GM15510 (cell line): ENCODE measurements around the gene STAM2.

Source experiments
- POLR2A ChIP-seq: IDR thresholded peaks from 3 replicates; pipeline ENCODE4 v1.6.1; 2011; ENCODE audit warnings: borderline replicate concordance; ENCODE audit not compliant: insufficient read length; ENCODE audit errors: extremely low read depth

The STAM2 gene

GRCh38 chr2:152086231-152086630 lies 89.3 kb downstream of the STAM2 start:
- TF ChIP-seq POLR2A = no peak

GRCh38 chr2:152084076-152084475 lies 91.5 kb downstream of the STAM2 start:
- TF ChIP-seq POLR2A = no peak

- no peak for TF ChIP-seq POLR2A
These were observed 92.2 kb downstream of the STAM2 start for GRCh38 chr2:152083202-152083875.

DNA sequence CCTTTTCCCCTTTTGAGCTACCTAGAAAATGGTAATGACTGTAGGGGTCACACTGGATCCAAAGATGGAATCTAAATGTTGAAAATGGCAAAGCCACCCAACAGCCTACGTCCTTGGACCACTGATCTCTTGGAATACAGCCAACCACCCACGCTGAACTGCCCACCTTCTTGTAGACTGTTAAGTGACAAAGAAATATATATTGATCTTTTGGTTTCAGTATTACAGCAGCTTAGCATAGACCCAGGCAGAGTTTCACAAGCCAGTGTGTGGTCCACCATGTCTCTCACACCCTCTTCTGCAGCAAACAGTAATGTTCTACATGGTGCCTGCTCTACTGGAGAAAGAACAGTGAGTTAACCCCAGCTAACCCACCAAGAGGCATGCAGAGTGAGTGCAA lies 96.9 kb downstream of the STAM2 start:
- no peak for TF ChIP-seq POLR2A

- TF ChIP-seq POLR2A = no peak
These were observed 97.5 kb downstream of the STAM2 start for GRCh38 chr2:152078023-152078422.

GRCh38 chr2:152075461-152076050 lies 100.0 kb downstream of the STAM2 start:
- no peak for TF ChIP-seq POLR2A

GRCh38 chr2:152072011-152072410 lies 103.6 kb downstream of the STAM2 start:
- no peak for TF ChIP-seq POLR2A

DNA sequence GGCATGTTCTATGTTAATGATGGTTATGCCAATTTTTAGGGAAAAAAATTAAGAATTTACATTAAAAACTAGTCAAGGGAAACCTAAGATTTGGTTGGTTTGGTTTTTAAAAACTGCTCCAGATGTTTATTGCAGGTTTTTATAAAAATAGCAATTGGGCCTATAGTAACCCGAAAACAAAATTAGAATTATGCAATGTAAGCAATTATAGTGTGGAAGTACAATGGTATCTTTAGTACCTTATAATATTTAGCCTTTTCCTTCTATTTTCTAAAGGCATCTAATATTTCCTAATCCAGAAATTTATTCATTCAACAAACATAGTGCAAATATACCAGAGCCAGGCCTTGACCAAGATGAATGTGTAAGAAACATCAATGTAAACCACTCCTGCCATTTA lies 104.0 kb downstream of the STAM2 start:
- TF ChIP-seq POLR2A = no peak

DNA sequence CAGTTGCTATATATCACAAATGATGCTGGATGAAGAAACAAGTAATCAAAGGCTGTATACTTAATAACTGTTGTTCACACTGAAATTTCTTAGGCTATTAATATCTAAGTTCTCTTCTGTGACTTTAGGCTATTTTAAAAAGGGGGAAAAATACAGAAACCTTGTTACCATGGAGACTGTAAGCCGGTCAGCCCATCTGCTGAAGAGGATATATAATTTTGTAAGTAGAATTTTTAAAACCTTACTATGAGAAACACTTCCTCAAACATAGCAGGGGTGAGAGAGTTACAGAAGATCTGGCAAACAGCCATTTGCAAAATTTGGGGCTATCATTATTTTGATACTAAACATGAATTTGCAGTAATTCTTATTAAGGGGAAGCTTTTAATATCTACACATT lies 104.5 kb downstream of the STAM2 start:
- no peak for TF ChIP-seq POLR2A

GRCh38 chr2:152068226-152068625 lies 107.3 kb downstream of the STAM2 start:
- TF ChIP-seq POLR2A = no peak

GRCh38 chr2:152067823-152068222 lies 107.7 kb downstream of the STAM2 start:
- no peak for TF ChIP-seq POLR2A
